Subcutaneous abdominal adipose tissue (tissue), 5 donors: ENCODE results near the gene CAPN3.

ENCODE experiments used
- H3K27ac ChIP-seq: one replicate; pipeline ENCODE4 v1.7.0; 2013; ENCODE audit warnings: low read depth, mild to moderate bottlenecking, inconsistent platforms, low read length, moderate library complexity
- H3K27me3 ChIP-seq, 5 donors: one replicate each; pipeline ENCODE4 v1.7.0; 2013; ENCODE audit warnings: low read length in 5 of 5, inconsistent platforms in 1 of 5; ENCODE audit not compliant: control insufficient read depth in 5 of 5, insufficient read depth in 4 of 5
- H3K36me3 ChIP-seq, 5 donors: one replicate each; pipeline ENCODE4 v1.7.0; 2013; ENCODE audit warnings: low read length in 5 of 5; ENCODE audit not compliant: control insufficient read depth in 5 of 5, insufficient read depth in 5 of 5
- H3K4me1 ChIP-seq, 5 donors: one replicate each; pipeline ENCODE4 v1.7.0; 2013; ENCODE audit warnings: low read length in 5 of 5, mild to moderate bottlenecking in 3 of 5, moderate library complexity in 1 of 5; ENCODE audit not compliant: control insufficient read depth in 5 of 5, insufficient read depth in 5 of 5
- H3K4me3 ChIP-seq, 5 donors: one replicate each; pipeline ENCODE4 v1.7.0; 2013; ENCODE audit warnings: low read length in 5 of 5, low read depth in 1 of 5
- H3K9ac ChIP-seq, 5 donors: one replicate each; pipeline ENCODE4 v1.7.0; 2013; ENCODE audit warnings: low read length in 5 of 5, mild to moderate bottlenecking in 4 of 5, moderate library complexity in 3 of 5
- H3K9me3 ChIP-seq, 5 donors: one replicate each; pipeline ENCODE4 v1.7.0; 2013; ENCODE audit warnings: low read length in 5 of 5; ENCODE audit not compliant: control insufficient read depth in 5 of 5
- donor health status: healthy.
- donor health status: healthy.
- donor health status: healthy.
- donor health status: healthy.
- donor health status: healthy.

The CAPN3 gene

DNA sequence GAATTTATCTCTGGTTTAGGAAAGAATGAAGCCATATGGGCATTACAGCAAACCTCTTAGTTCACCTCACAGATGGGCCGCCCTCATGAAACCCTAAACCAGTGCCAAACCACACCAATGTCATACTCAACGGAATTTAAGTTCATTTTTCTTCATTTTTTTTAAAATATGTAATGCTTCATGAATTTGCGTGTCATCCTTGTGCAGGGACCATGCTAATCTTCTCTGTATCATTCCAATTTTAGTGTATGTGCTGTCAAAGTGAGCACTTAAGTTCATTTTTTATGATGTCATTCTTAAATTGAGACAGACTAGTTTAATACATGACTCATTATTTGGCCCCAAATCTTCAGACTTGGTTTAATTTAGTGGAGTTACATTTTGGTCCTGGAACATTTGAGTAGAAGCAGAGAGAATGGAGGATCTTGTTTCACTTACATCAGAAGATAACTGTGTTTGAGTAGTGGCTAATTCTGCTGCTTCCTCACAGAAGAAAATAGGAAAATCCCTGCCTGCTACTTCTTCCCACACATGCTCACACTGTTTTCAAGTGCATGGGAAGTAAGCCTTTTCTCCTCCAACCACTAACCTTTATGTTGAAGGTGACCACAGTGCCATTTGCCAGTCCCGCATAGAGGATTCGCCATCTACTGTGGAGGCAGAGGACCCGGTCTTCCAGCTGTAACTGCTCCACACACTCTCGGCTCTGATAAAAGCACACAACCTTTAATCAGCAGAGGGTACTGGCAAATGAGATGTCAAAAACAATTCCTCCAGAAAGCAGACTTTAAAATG lies 68.3 kb downstream of the CAPN3 start:
- H3K4me1 ChIP-seq: no peaks in the 10 kb centered on the region
- H3K9ac ChIP-seq: peak overlapping the region in 2 of 5 donors; percentile 9 to 40
- peaks cover 50 to 98% (median 87%) of the 10 kb centered on the region in 5 donors for H3K36me3 ChIP-seq
- peak overlapping the region; percentile 27 for H3K27ac ChIP-seq
- no peaks in the 10 kb centered on the region for H3K9me3 ChIP-seq
- no peaks in the 10 kb centered on the region for H3K27me3 ChIP-seq
- H3K4me3 ChIP-seq: no peak overlapping the region

DNA sequence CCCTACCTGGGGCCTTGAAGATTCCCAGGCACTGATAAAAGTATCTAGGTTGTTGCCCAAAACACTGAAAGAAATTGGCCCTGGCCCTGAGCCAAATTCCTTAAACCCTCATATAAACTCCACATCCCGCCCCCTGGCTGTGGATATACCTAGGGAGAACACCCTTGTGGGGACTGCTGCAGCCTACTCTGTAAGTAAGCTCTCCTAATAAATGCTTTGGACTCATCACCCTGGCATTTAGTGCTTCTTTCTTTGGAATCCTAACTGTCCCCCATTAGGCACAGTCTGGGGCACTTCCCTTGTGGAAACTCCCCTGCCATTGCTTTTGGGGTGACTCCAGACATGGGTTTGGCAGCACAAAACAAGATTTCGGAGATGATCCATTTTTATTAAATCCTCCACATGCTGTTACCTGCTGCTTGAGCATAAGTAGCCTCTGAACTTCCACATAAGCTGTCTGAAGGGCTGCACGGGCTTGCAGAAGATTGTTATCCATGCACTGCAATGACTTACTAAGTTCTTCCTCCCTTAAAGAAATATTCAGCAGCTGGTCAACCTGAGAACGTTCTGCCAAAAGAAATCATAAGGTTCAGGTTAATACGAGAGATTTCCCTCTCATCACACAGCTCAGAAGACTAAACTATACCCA lies 85.2 kb downstream of the CAPN3 start:
- no peaks in the 10 kb centered on the region for H3K27me3 ChIP-seq
- H3K36me3 ChIP-seq: peaks cover 33 to 75% (median 52%) of the 10 kb centered on the region in 5 donors

DNA sequence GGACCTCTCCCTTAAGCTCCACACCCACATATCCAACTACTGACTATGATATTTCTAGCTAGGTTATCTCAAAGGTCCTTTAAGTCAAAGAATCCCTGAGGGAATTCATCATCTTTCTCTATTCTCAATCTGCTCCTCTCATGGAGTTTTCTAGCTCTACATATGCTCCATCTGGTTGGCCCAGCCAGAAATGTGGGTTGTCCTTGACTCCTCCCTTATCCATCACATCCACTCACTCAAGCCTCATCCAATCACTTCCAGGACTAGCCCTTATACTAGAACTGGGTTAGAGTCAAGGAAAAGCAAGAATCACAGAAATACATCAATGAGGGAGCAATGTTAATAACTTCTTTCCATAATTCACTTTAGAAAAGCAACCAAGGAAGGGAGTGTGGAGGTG lies 86.2 kb downstream of the CAPN3 start:
- Histone ChIP-seq H3K4me1 (peaks cover 0 to 5% (median 0%) of the 10 kb centered on the region in 5 donors), H3K36me3 (peaks cover 36 to 81% (median 61%) of the 10 kb centered on the region in 5 donors), H3K27ac (no peak overlapping the region), H3K9ac (no peak overlapping the region), H3K4me3 (no peak overlapping the region), H3K9me3 (no peaks in the 10 kb centered on the region), H3K27me3 (no peaks in the 10 kb centered on the region)

More for the DNA sequence above, 85.2 kb downstream of the CAPN3 start:
- Histone ChIP-seq H3K9me3 (no peaks in the 10 kb centered on the region), H3K9ac (no peak overlapping the region), H3K4me1 (peaks cover 0 to 6% (median 0%) of the 10 kb centered on the region in 5 donors), H3K4me3 (no peak overlapping the region), H3K27ac (no peak overlapping the region)

DNA sequence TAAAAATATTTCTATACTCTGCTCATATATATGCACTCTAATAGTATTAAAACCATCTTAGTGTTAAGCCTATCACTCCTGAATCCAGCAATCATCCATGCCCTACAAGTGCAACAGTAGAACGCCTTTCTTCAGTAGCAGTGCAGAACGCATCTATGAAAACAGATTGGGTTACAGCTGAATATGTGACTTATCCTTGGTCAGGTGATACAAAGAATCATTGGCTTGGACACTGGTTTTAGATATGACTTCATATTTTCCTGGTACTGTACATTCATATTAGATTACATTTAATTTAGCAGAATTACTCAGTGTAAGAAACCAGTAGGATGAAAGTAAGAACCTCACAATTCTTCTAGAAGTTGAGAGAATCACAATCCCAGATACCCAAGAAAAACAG lies 88.3 kb downstream of the CAPN3 start:
- no peak overlapping the region for H3K9ac ChIP-seq
- H3K27ac ChIP-seq: no peak overlapping the region
- H3K4me1 ChIP-seq: peaks cover 0 to 5% (median 0%) of the 10 kb centered on the region in 5 donors
- H3K27me3 ChIP-seq: no peaks in the 10 kb centered on the region
- H3K9me3 ChIP-seq: no peaks in the 10 kb centered on the region
- H3K4me3 ChIP-seq: no peak overlapping the region
- peaks cover 41 to 82% (median 63%) of the 10 kb centered on the region in 5 donors for H3K36me3 ChIP-seq

DNA sequence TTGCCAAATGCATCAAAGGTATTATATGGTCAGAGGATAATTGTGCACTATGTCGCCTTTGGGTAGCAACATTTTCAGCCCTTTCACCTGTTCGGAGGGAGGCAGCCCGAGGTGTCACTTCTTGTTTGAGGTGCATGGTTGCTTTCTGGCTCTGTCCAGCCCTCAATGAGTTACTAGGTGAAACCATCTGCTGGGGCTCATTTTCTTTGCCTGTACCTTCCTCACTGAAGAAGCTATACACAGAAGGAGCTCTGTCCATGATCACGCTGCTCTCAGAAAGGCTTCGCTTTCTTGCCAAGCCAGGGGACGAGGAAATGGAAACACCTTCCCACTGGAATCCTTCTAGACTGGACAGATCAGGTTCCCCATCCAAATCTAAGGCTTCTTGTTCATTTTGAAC lies 89.0 kb downstream of the CAPN3 start:
- no peak overlapping the region for H3K4me3 ChIP-seq
- no peaks in the 10 kb centered on the region for H3K27me3 ChIP-seq
- H3K9me3 ChIP-seq: no peaks in the 10 kb centered on the region
- H3K4me1 ChIP-seq: peaks cover 0 to 5% (median 0%) of the 10 kb centered on the region in 5 donors
- no peak overlapping the region for H3K9ac ChIP-seq
- H3K36me3 ChIP-seq: peaks cover 44 to 79% (median 62%) of the 10 kb centered on the region in 5 donors
- no peak overlapping the region for H3K27ac ChIP-seq

DNA sequence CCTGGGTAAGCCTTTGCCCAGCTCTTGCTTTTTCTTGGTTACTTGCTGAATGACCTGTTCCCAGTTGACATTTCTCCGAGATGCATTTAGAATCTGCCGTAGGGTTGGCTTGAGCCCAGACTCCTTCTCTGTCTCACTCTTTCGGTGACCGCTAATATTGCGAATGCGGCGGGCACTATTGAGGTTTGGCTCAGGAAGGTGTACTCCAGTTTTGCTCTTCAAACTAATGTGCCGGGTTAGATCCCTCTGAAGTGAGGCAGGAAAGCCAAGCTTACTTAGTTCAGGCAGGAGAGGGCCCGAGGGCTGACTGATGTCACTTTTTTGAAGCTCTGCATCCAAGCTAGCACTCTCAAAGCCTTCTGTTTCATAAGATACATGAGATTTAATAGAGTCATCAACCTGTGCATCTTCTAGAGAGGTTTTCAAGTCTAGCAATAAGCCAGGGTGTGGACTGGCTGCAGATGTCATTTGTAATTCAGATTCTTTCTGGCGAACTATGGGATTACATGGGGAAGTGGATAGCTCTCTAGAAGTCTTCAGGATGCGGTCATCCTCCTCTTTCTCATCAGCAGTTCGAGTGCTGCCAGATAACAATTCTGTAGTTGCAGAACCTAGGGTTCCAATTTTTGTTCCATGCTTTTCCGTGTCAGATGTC lies 90.6 kb downstream of the CAPN3 start:
- no peak overlapping the region for H3K9ac ChIP-seq
- peaks cover 43 to 65% (median 55%) of the 10 kb centered on the region in 5 donors for H3K36me3 ChIP-seq
- no peaks in the 10 kb centered on the region for H3K9me3 ChIP-seq
- no peak overlapping the region for H3K4me3 ChIP-seq
- H3K27me3 ChIP-seq: no peaks in the 10 kb centered on the region
- peaks cover 0 to 7% (median 0%) of the 10 kb centered on the region in 5 donors for H3K4me1 ChIP-seq
- no peak overlapping the region for H3K27ac ChIP-seq

DNA sequence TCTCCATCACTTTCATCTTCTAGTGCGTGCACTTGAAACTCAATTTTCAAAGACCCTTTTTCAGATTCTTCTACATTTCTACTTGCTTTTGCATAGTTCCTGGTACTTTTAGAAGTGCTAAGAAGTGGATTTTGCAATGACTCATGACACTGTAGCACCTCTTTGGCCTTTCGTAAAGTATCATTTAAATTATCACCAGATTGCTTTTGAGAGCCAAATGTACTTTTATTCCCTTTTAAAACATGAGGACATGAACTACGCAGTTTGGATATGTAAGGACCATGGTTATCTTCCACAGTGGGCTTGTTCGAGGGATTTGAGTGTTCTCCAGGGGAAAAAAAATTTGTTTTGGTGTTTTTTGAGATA lies 91.1 kb downstream of the CAPN3 start:
- Histone ChIP-seq H3K27ac (no peak overlapping the region), H3K9ac (no peak overlapping the region), H3K36me3 (peaks cover 38 to 61% (median 51%) of the 10 kb centered on the region in 5 donors), H3K4me1 (peaks cover 0 to 12% (median 0%) of the 10 kb centered on the region in 5 donors), H3K9me3 (no peaks in the 10 kb centered on the region), H3K27me3 (no peaks in the 10 kb centered on the region), H3K4me3 (no peak overlapping the region)

DNA sequence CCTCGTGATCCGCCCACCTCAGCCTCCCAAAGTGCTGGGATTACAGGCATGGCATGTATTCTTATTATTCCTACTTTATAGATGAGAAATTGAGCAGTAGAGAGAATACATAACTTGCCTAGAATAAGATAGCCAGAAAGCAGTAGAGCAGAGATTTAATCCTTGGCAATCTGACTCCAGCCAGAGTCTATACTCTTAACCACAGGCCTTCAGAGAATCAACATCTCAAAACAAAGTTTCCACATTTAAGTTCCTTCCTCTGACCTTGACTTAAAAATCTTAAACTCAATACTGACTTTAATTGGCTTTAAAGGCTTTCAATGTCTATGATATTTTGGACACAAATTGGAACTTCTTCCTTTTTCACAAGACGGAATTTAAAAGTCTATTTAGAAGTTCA lies 94.5 kb downstream of the CAPN3 start:
- H3K36me3 ChIP-seq: peaks cover 21 to 31% (median 26%) of the 10 kb centered on the region in 5 donors
- H3K9me3 ChIP-seq: no peaks in the 10 kb centered on the region
- H3K4me3 ChIP-seq: no peak overlapping the region

DNA sequence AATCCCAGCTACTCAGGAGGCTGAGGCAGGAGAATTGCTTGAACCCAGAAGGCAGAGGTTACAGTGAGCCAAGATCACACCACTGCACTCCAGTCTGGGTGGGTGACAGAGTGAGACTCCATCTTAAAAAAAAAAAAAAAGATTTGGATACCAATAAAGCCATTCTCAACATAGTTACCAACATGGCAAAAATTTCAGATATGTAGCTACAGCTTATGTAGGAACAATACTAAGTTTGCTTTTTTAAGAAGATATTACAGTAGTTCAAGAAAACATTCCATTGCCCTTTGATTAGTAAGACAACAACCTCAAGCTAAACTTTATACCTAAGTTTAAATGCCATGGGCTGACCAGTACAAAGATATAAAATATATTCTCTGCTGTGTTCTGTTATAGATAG lies 97.2 kb downstream of the CAPN3 start:
- Histone ChIP-seq H3K36me3 (peaks cover 2 to 9% (median 5%) of the 10 kb centered on the region in 5 donors), H3K9me3 (no peaks in the 10 kb centered on the region), H3K4me3 (peak overlapping the region; percentile 24 to 64 (median 41)), H3K9ac (peak overlapping the region in 2 of 5 donors; percentile 74 to 82), H3K27ac (peak overlapping the region; percentile 96), H3K4me1 (peaks cover 0 to 44% (median 28%) of the 10 kb centered on the region in 5 donors), H3K27me3 (no peaks in the 10 kb centered on the region)

More for the DNA sequence above, 94.5 kb downstream of the CAPN3 start:
- Histone ChIP-seq H3K27ac (no peak overlapping the region), H3K27me3 (no peaks in the 10 kb centered on the region), H3K4me1 (peaks cover 0 to 42% (median 25%) of the 10 kb centered on the region in 5 donors), H3K9ac (no peak overlapping the region)
